H9 (cell line): ENCODE data around the gene CAPG. TPM values are rescaled to one million over a fixed set of nuclear protein-coding genes. Genes with fewer than 3 reads are reported as not detected.

Source experiments
- DNase-seq: peaks from one replicate; pipeline ENCODE4 v3.0.0-alpha.2; 2017
- H2AFZ ChIP-seq: one replicate; pipeline ENCODE4 v1.6.1; 2013; ENCODE audit warnings: mild to moderate bottlenecking, low read length, control low read depth, moderate library complexity
- H2AK5ac ChIP-seq: 2 replicates; pipeline ENCODE4 v1.6.1; 2013; ENCODE audit warnings: low read length, control low read depth, mixed read lengths; ENCODE audit not compliant: insufficient read length
- H2BK120ac ChIP-seq: one replicate; pipeline ENCODE4 v1.6.1; 2013; ENCODE audit warnings: low read depth, mild to moderate bottlenecking, low read length, control low read depth, inconsistent platforms; ENCODE audit not compliant: poor library complexity, severe bottlenecking
- H2BK12ac ChIP-seq: 2 replicates; pipeline ENCODE4 v1.6.1; 2013; ENCODE audit warnings: low read length, control low read depth, mixed read lengths, low read depth; ENCODE audit not compliant: insufficient read length
- H2BK15ac ChIP-seq: 2 replicates; pipeline ENCODE4 v1.6.1; 2013; ENCODE audit warnings: low read depth, low read length, control low read depth
- H2BK20ac ChIP-seq: one replicate; pipeline ENCODE4 v1.6.1; 2013; ENCODE audit warnings: low read depth, mild to moderate bottlenecking, low read length, control low read depth, inconsistent platforms; ENCODE audit not compliant: poor library complexity, severe bottlenecking
- H2BK5ac ChIP-seq: 2 replicates; pipeline ENCODE4 v1.6.1; 2013; ENCODE audit warnings: low read length, control low read depth, mixed read lengths; ENCODE audit not compliant: insufficient read length
- H3K14ac ChIP-seq: 2 replicates; pipeline ENCODE4 v1.6.1; 2013; ENCODE audit warnings: low read length, control low read depth; ENCODE audit not compliant: insufficient read depth
- H3K18ac ChIP-seq: 2 replicates; pipeline ENCODE4 v1.6.1; 2013; ENCODE audit warnings: low read depth, mild to moderate bottlenecking, mixed read lengths, low read length, control low read depth; ENCODE audit not compliant: insufficient read length
- H3K23ac ChIP-seq: 2 replicates; pipeline ENCODE4 v1.6.1; 2013; ENCODE audit warnings: low read length, control low read depth, mixed read lengths, low read depth; ENCODE audit not compliant: insufficient read length
- H3K23me2 ChIP-seq: 2 replicates; pipeline ENCODE4 v1.6.1; 2013; ENCODE audit warnings: low read depth, mild to moderate bottlenecking, mixed read lengths, low read length, control low read depth; ENCODE audit not compliant: insufficient read length, poor library complexity, severe bottlenecking
- H3K27ac ChIP-seq: 2 replicates; pipeline ENCODE4 v1.5.1; 2013; ENCODE audit warnings: low read length, control low read depth, mixed read lengths, low read depth; ENCODE audit not compliant: insufficient read length
- H3K27me3 ChIP-seq: 2 replicates; pipeline ENCODE4 v1.6.1; 2013; ENCODE audit warnings: low read length, control low read depth, inconsistent platforms; ENCODE audit not compliant: insufficient read depth
- H3K4ac ChIP-seq: 2 replicates; pipeline ENCODE4 v1.6.1; 2013; ENCODE audit warnings: low read depth, mild to moderate bottlenecking, control low read depth, inconsistent platforms, low read length, moderate library complexity
- H3K4me1 ChIP-seq: 2 replicates; pipeline ENCODE4 v1.6.1; 2013; ENCODE audit warnings: low read length, control low read depth, inconsistent platforms; ENCODE audit not compliant: insufficient read depth
- H3K4me2 ChIP-seq: 2 replicates; pipeline ENCODE4 v1.6.1; 2013; ENCODE audit warnings: low read length, control low read depth, mixed read lengths; ENCODE audit not compliant: insufficient read length, insufficient read depth
- H3K56ac ChIP-seq: 2 replicates; pipeline ENCODE4 v1.6.1; 2013; ENCODE audit warnings: low read depth, mild to moderate bottlenecking, mixed read lengths, low read length, control low read depth; ENCODE audit not compliant: insufficient read length
- H3K79me1 ChIP-seq: 2 replicates; pipeline ENCODE4 v1.6.1; 2013; ENCODE audit warnings: low read depth, mild to moderate bottlenecking, moderate library complexity, low read length, control low read depth, inconsistent platforms; ENCODE audit not compliant: insufficient read depth, poor library complexity, severe bottlenecking
- H3K79me2 ChIP-seq: 2 replicates; pipeline ENCODE4 v1.6.1; 2013; ENCODE audit warnings: low read length, control low read depth, inconsistent platforms; ENCODE audit not compliant: insufficient read depth
- H3K9ac ChIP-seq: 2 replicates; pipeline ENCODE4 v1.6.1; 2013; ENCODE audit warnings: low read length, control low read depth, mixed read lengths; ENCODE audit not compliant: insufficient read length; ENCODE audit errors: extremely low read depth
- H3K9me3 ChIP-seq: one replicate; pipeline ENCODE4 v1.6.1; 2013; ENCODE audit warnings: low read depth, low read length, inconsistent platforms; ENCODE audit not compliant: control insufficient read depth
- H3T11ph ChIP-seq: one replicate; pipeline ENCODE4 v1.6.1; 2013; ENCODE audit warnings: mild to moderate bottlenecking, low read length, control low read depth, inconsistent platforms
- H4K20me1 ChIP-seq: one replicate; pipeline ENCODE4 v1.6.1; 2013; ENCODE audit not compliant: control insufficient read depth, insufficient read length, insufficient read depth
- H4K5ac ChIP-seq: 2 replicates; pipeline ENCODE4 v1.6.1; 2013; ENCODE audit warnings: low read depth, mild to moderate bottlenecking, mixed read lengths, low read length, control low read depth; ENCODE audit not compliant: insufficient read length
- H4K8ac ChIP-seq: replicated peaks from 2 replicates; pipeline ENCODE4 v1.6.1; 2013; ENCODE audit warnings: low read length, control low read depth, mixed read lengths, low read depth; ENCODE audit not compliant: insufficient read length
- H4K91ac ChIP-seq: 2 replicates; pipeline ENCODE4 v1.6.1; 2013; ENCODE audit warnings: low read depth, mild to moderate bottlenecking, moderate library complexity, mixed read lengths, low read length, control low read depth; ENCODE audit not compliant: insufficient read length
- H3K27ac Mint-ChIP-seq, 3 experiments: 2 replicates in 2 of 3; 3 replicates in 1 of 3; pipeline ENCODE4 v1.8.0; 2020 to 2021; ENCODE audit warnings: mixed read lengths in 3 of 3, mild to moderate bottlenecking in 1 of 3, moderate library complexity in 1 of 3
- H3K27me3 Mint-ChIP-seq: 2 replicates; pipeline ENCODE4 v1.8.0; 2021; ENCODE audit warnings: low read depth, mild to moderate bottlenecking, moderate library complexity, mixed read lengths
- H3K36me3 Mint-ChIP-seq, 3 experiments: 2 replicates in 2 of 3; 3 replicates in 1 of 3; pipeline ENCODE4 v1.8.0; 2020 to 2021; ENCODE audit warnings: low read depth in 3 of 3, mixed read lengths in 3 of 3; ENCODE audit not compliant: insufficient read depth in 1 of 3
- H3K4me1 Mint-ChIP-seq, 2 experiments: 2 replicates each; pipeline ENCODE4 v1.8.0; 2020; ENCODE audit warnings: mixed read lengths in 2 of 2
- H3K4me3 Mint-ChIP-seq, 2 experiments: 2 replicates in 1 of 2; 3 replicates in 1 of 2; pipeline ENCODE4 v1.8.0; 2020 to 2021; ENCODE audit warnings: mild to moderate bottlenecking in 2 of 2, mixed read lengths in 2 of 2, moderate library complexity in 1 of 2
- H3K9me3 Mint-ChIP-seq, 2 experiments: 2 replicates in 1 of 2; 3 replicates in 1 of 2; pipeline ENCODE4 v1.8.0; 2020; ENCODE audit warnings: mild to moderate bottlenecking in 2 of 2, mixed read lengths in 2 of 2, moderate library complexity in 1 of 2
- CTCF ChIP-seq: fragments of 200-600 bp; sonication (generic); conservative IDR thresholded peaks from 3 replicates; pipeline ENCODE4 v1.8.0; 2021; ENCODE audit warnings: antibody characterized with exemption, mild to moderate bottlenecking
- WGBS: extraction: QIAGEN DNeasy Blood & Tissue Kit; methylation state at CpG from one replicate; pipeline ENCODE4 v1.1.7; 2013; ENCODE audit warnings: missing lambda C conversion rate, low lambda C conversion rate, mixed read lengths; ENCODE audit not compliant: insufficient read length; ENCODE audit errors: extremely low coverage; 5-methylcytosine and 5-hydroxymethylcytosine counted together
- total RNA-seq: library from RNA; stranded (reverse); gene quantifications from 2 replicates; pipeline ENCODE4 v1.2.1, GENCODE V29; 2021

CAPG gene
- total RNA-seq, 1 experiment from 2014 or later, result 72.8 TPM

GRCh38 chr2:85393836-85394235, 16.3 kb downstream of the CAPG start:
- Histone ChIP-seq H3K14ac (no peak overlapping the region), H3K23me2 (no peaks in the 10 kb centered on the region), H3K27ac (no peak overlapping the region), H2AFZ (no peak overlapping the region), H3K23ac (no peak overlapping the region), H3K27me3 (no peaks in the 10 kb centered on the region), H2BK12ac (no peak overlapping the region), H3K56ac (no peak overlapping the region), H3K79me2 (no peaks in the 10 kb centered on the region), H4K20me1 (no peaks in the 10 kb centered on the region), H3K9me3 (no peaks in the 10 kb centered on the region), H3K9ac (no peak overlapping the region), H3K4me2 (no peak overlapping the region), H3K79me1 (no peaks in the 10 kb centered on the region), H4K8ac (no peak overlapping the region), H3K4me1 (no peaks in the 10 kb centered on the region), H3K4ac (no peak overlapping the region), H2BK20ac (no peak overlapping the region), H2BK15ac (no peak overlapping the region), H2BK120ac (no peak overlapping the region), H4K5ac (no peak overlapping the region), H2AK5ac (no peak overlapping the region), H2BK5ac (no peak overlapping the region), H4K91ac (no peak overlapping the region), H3K18ac (no peak overlapping the region), H3T11ph (no peak overlapping the region)
- no peak for DNase-seq
- Mint-ChIP-seq H3K27me3 (no peaks in the 10 kb centered on the region), H3K9me3 (no peaks in the 10 kb centered on the region), H3K4me3 (no peak overlapping the region), H3K4me1 (peaks cover 21 to 22% of the 10 kb centered on the region in 2 experiments), H3K36me3 (peaks cover 0 to 9% (median 4%) of the 10 kb centered on the region in 3 experiments; a peak in 6 of 7 replicates), H3K27ac (no peak overlapping the region)
- WGBS, result no CpG with 5 or more reads among the region's 4 CpGs
- no peak for TF ChIP-seq CTCF
